ENCODE measurements around the gene TENM4.

Gene TENM4

DNA sequence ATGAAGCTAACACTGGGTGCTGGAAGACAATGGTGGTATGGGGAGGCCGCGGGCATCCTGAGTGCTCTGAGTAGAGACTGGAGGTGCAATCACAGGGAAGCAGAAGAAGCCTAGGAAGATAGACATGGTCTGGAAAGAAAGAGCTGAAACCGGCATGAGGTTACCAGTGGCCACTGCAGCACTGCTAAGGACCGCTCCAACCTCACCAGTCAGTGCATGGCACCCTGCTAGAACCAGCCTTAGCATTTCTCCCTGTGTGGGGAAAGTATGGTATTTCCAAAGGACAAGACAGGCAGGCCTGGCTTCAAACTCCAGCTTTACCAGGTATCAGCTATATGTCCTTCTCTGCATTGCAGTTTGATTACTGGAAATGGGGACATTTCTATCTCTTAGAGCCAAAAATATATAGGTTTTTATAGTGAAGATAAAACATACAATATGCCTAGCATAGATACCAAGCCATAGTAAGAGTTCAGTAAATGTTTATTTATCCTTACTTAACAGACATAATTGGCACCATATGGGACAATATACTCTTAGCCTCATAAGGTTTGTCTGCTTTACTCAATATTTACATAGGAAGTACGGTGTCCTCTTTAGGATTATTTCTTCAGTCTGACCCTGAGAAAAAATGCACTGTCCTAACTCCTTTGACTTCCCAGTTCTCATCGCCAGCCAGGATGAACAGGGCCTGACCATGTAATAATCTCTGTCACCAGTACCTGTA lies 231.1 kb downstream of the TENM4 start:
- no peak overlapping the region for H3K4me3 ChIP-seq (ENCODE audit: low read length in 2 of 2)
- no peaks in the 10 kb centered on the region for H3K4me1 ChIP-seq (ENCODE audit: control insufficient read depth in 2 of 2, insufficient read depth in 2 of 2, low read length in 2 of 2)
- no peaks in the 10 kb centered on the region for H3K36me3 ChIP-seq (ENCODE audit: control insufficient read depth in 2 of 2, insufficient read depth in 2 of 2, low read length in 2 of 2)
- peaks cover 0 to 5% of the 10 kb centered on the region in 2 donors for H3K27me3 ChIP-seq (ENCODE audit: control insufficient read depth in 2 of 2, insufficient read depth in 2 of 2, low read length in 2 of 2)
- no peak overlapping the region for H3K9ac ChIP-seq (ENCODE audit: low read depth in 1 of 2, low read length in 2 of 2)
- H3K27ac ChIP-seq (ENCODE audit: low read depth in 2 of 2, low read length in 2 of 2) = no peak overlapping the region
- H3K9me3 ChIP-seq (ENCODE audit: control insufficient read depth in 2 of 2, low read length in 2 of 2) = no peaks in the 10 kb centered on the region

DNA sequence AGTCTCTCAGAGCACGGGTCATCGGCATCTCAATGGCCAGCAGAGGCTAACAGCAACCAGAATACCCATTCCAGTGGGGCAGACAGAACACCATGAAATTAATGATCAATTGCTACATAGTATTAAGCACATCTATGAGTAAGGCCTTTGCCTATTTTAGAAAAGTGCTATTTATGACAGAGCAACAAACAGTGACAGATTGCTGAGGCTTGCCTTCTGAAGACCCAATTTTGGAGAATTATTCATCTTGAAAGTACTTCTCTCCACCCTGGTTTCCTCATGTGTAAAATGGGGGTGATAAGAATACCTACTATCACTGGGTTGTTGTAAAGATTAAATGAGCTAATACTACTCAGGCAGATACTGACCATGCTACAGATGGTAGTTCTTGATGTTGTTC lies 232.7 kb downstream of the TENM4 start:
- H3K9me3 ChIP-seq (ENCODE audit: control insufficient read depth in 2 of 2, low read length in 2 of 2) = no peaks in the 10 kb centered on the region

DNA sequence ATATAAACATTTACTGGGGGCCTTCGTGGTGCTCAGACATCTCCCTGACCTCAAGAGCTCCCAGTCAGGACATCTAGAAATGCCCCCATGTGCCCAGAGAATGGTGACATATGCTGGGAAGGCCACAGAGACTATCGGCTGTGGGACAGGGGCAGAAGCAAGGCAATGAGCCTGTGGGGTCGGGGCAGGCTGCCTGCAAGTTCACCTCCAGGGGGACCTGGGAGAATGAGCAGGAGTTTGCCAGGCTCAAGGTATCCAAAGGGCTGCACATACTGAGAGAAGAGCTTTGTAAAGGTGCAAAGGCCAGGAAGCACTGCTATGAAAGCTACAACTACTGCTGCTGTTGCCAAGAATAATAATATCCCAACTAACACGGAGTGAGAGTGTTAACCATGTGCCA lies 233.9 kb downstream of the TENM4 start:
- no peak overlapping the region for H3K27ac ChIP-seq (ENCODE audit: low read depth in 2 of 2, low read length in 2 of 2)
- no peaks in the 10 kb centered on the region for H3K36me3 ChIP-seq (ENCODE audit: control insufficient read depth in 2 of 2, insufficient read depth in 2 of 2, low read length in 2 of 2)
- no peaks in the 10 kb centered on the region for H3K9me3 ChIP-seq (ENCODE audit: control insufficient read depth in 2 of 2, low read length in 2 of 2)
- H3K9ac ChIP-seq (ENCODE audit: low read depth in 1 of 2, low read length in 2 of 2) = no peak overlapping the region
- no peak overlapping the region for H3K4me3 ChIP-seq (ENCODE audit: low read length in 2 of 2)
- H3K27me3 ChIP-seq (ENCODE audit: control insufficient read depth in 2 of 2, insufficient read depth in 2 of 2, low read length in 2 of 2) = peaks cover 0 to 2% of the 10 kb centered on the region in 2 donors
- H3K4me1 ChIP-seq (ENCODE audit: control insufficient read depth in 2 of 2, insufficient read depth in 2 of 2, low read length in 2 of 2) = no peaks in the 10 kb centered on the region

More for the DNA sequence above, 232.7 kb downstream of the TENM4 start:
- Histone ChIP-seq H3K4me1 (ENCODE audit: control insufficient read depth in 2 of 2, insufficient read depth in 2 of 2, low read length in 2 of 2) (no peaks in the 10 kb centered on the region), H3K27ac (ENCODE audit: low read depth in 2 of 2, low read length in 2 of 2) (no peak overlapping the region), H3K9ac (ENCODE audit: low read depth in 1 of 2, low read length in 2 of 2) (no peak overlapping the region), H3K27me3 (ENCODE audit: control insufficient read depth in 2 of 2, insufficient read depth in 2 of 2, low read length in 2 of 2) (peaks cover 0 to 5% of the 10 kb centered on the region in 2 donors), H3K36me3 (ENCODE audit: control insufficient read depth in 2 of 2, insufficient read depth in 2 of 2, low read length in 2 of 2) (no peaks in the 10 kb centered on the region), H3K4me3 (ENCODE audit: low read length in 2 of 2) (no peak overlapping the region)

DNA sequence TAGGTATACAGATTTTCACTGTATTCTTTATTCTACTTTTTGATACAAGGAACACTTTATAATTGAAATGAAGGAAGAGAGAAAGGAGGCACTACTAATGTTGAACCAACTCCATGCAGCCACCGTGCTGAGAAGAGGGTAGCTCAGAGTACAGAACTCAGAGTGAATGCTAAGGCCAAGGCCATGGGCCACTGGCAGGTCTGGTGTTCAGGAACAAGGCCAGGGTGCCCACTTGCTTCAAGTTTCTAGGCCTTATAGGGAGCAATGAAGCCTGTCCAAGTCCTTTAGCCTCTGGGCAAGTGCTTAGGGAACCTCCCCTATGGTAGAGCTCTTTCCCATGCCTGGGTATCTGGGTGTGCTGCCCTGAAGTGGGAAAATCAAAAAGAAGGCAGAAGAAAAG lies 235.0 kb downstream of the TENM4 start:
- no peaks in the 10 kb centered on the region for H3K9me3 ChIP-seq (ENCODE audit: control insufficient read depth in 2 of 2, low read length in 2 of 2)
- no peak overlapping the region for H3K9ac ChIP-seq (ENCODE audit: low read depth in 1 of 2, low read length in 2 of 2)
- no peak overlapping the region for H3K27ac ChIP-seq (ENCODE audit: low read depth in 2 of 2, low read length in 2 of 2)

DNA sequence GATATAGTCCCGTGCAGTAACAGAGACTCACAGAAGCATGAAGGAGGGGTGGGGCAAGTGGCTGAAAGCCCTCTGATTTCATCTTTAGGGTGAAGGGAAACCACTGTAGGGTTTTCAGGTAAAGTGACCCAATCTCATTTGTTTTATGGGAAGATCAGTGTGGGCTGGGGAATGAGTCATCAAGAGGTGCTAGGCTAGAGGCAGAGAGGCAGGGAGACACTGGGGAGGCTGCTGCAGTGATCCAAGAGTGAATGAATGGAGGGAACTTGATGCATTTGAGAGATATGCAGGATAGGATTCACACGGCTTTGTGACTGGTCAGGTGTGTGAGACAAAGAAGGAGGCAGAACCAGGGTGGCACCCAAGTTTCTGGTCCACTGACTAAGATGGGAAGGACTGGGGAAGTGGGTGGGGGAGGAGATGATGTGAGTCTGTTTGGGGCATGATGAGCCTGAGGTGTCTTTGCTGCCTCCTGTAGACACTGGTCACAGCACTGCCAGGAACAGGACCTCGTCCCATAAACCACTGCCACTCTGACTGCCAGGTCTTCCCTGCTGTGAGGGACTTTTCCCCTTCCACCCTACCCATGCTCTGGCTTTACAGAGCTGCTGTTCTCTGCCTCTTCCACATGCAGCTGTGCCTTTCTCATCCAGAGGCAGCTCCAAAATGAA lies 239.0 kb downstream of the TENM4 start:
- H3K4me3 ChIP-seq (ENCODE audit: low read length in 2 of 2) = no peak overlapping the region
- no peaks in the 10 kb centered on the region for H3K27me3 ChIP-seq (ENCODE audit: control insufficient read depth in 2 of 2, insufficient read depth in 2 of 2, low read length in 2 of 2)
- no peak overlapping the region for H3K9ac ChIP-seq (ENCODE audit: low read depth in 1 of 2, low read length in 2 of 2)
- H3K4me1 ChIP-seq (ENCODE audit: control insufficient read depth in 2 of 2, insufficient read depth in 2 of 2, low read length in 2 of 2) = no peaks in the 10 kb centered on the region
- no peak overlapping the region for H3K27ac ChIP-seq (ENCODE audit: low read depth in 2 of 2, low read length in 2 of 2)
- H3K9me3 ChIP-seq (ENCODE audit: control insufficient read depth in 2 of 2, low read length in 2 of 2) = no peaks in the 10 kb centered on the region
- H3K36me3 ChIP-seq (ENCODE audit: control insufficient read depth in 2 of 2, insufficient read depth in 2 of 2, low read length in 2 of 2) = no peaks in the 10 kb centered on the region

More for the DNA sequence above, 235.0 kb downstream of the TENM4 start:
- Histone ChIP-seq H3K4me3 (ENCODE audit: low read length in 2 of 2) (no peak overlapping the region), H3K4me1 (ENCODE audit: control insufficient read depth in 2 of 2, insufficient read depth in 2 of 2, low read length in 2 of 2) (no peaks in the 10 kb centered on the region), H3K27me3 (ENCODE audit: control insufficient read depth in 2 of 2, insufficient read depth in 2 of 2, low read length in 2 of 2) (no peaks in the 10 kb centered on the region), H3K36me3 (ENCODE audit: control insufficient read depth in 2 of 2, insufficient read depth in 2 of 2, low read length in 2 of 2) (no peaks in the 10 kb centered on the region)

DNA sequence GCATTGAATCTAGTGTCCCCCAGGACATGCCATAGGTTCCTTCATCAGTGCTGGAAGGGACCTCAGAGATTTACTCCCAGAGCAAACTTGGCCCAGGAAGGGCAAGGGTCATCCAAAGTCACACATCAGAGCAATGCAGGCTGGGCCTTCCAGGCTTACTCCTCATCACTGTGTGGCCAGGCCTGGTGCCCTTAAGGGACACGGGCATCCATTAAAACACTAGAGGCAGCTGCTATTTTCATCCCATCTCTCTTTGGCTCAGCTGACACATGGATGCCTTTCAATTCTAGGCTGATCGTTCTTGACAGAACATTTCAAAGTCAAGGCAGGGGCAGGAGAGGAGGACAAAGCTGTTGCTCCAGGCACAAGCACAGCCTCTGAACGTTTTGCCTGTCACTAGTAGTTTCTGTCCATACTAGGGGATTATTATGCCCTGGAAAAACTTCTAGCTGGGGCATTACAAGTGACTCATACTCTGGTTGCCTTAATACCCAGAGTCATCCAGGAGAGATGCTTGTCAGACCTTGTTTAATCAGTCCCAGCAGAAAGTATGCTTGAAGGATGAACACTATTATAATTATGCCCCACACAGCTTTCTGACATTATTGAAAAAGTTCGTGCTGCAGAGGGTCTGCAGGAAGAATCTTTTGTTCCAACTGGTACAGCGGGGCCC lies 240.3 kb downstream of the TENM4 start:
- Histone ChIP-seq H3K4me1 (ENCODE audit: control insufficient read depth in 2 of 2, insufficient read depth in 2 of 2, low read length in 2 of 2) (no peaks in the 10 kb centered on the region), H3K4me3 (ENCODE audit: low read length in 2 of 2) (no peak overlapping the region), H3K27ac (ENCODE audit: low read depth in 2 of 2, low read length in 2 of 2) (no peak overlapping the region)

DNA sequence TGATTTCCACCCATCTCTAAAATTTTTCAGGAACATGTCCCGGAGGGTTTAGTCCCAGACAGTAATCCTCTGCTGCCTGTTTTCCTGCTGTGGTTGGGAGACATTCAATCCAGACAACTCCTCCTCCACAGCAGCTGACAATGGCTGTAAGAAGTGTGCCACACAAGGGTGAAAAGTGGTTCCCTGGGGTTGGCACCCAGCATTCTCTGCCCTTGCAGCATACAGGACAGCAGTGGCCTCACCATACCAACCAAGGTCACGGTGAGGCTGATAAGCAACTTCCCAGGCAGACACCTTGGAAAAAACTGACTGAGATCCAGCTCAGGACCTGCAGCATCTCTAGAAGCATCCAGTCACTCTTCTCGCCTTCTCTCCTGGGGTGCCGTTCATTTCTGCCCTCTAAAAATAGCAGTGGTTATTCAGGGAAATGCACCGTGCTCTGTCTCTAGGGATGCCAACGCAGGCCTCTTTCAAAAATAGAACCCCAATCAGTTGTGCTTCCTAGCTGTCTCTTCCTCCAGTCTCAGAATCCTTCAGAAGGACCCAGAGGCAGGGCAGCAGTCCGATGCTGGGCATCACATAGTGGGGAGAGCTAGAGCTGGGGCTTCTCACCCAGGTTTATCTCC lies 241.0 kb downstream of the TENM4 start:
- no peak overlapping the region for H3K4me3 ChIP-seq (ENCODE audit: low read length in 2 of 2)
- H3K4me1 ChIP-seq (ENCODE audit: control insufficient read depth in 2 of 2, insufficient read depth in 2 of 2, low read length in 2 of 2) = no peaks in the 10 kb centered on the region
- no peaks in the 10 kb centered on the region for H3K9me3 ChIP-seq (ENCODE audit: control insufficient read depth in 2 of 2, low read length in 2 of 2)
- no peaks in the 10 kb centered on the region for H3K27me3 ChIP-seq (ENCODE audit: control insufficient read depth in 2 of 2, insufficient read depth in 2 of 2, low read length in 2 of 2)
- H3K9ac ChIP-seq (ENCODE audit: low read depth in 1 of 2, low read length in 2 of 2) = no peak overlapping the region
- H3K27ac ChIP-seq (ENCODE audit: low read depth in 2 of 2, low read length in 2 of 2) = no peak overlapping the region
- H3K36me3 ChIP-seq (ENCODE audit: control insufficient read depth in 2 of 2, insufficient read depth in 2 of 2, low read length in 2 of 2) = no peaks in the 10 kb centered on the region

More for the DNA sequence above, 240.3 kb downstream of the TENM4 start:
- Histone ChIP-seq H3K27me3 (ENCODE audit: control insufficient read depth in 2 of 2, insufficient read depth in 2 of 2, low read length in 2 of 2) (no peaks in the 10 kb centered on the region), H3K36me3 (ENCODE audit: control insufficient read depth in 2 of 2, insufficient read depth in 2 of 2, low read length in 2 of 2) (no peaks in the 10 kb centered on the region), H3K9ac (ENCODE audit: low read depth in 1 of 2, low read length in 2 of 2) (no peak overlapping the region), H3K9me3 (ENCODE audit: control insufficient read depth in 2 of 2, low read length in 2 of 2) (no peaks in the 10 kb centered on the region)

DNA sequence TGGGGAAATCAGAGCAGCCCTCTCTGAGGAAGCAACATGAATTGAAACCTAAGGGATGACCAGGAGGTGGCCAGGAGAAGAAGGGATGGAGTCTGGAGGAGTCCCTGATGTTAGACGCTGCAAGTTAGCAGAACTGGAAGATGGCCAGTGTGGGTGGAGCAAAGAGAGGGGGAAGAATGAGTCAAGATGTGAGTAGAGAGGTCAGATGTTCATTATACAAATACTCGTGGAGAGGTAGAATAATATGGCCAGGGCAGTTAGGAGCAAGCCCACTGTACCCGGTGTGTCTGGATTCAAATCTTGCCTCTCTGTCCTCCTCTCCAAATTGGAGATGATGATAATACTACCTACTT lies 242.0 kb downstream of the TENM4 start:
- Histone ChIP-seq H3K4me3 (ENCODE audit: low read length in 2 of 2) (no peak overlapping the region), H3K9ac (ENCODE audit: low read depth in 1 of 2, low read length in 2 of 2) (no peak overlapping the region), H3K9me3 (ENCODE audit: control insufficient read depth in 2 of 2, low read length in 2 of 2) (no peaks in the 10 kb centered on the region), H3K27me3 (ENCODE audit: control insufficient read depth in 2 of 2, insufficient read depth in 2 of 2, low read length in 2 of 2) (no peaks in the 10 kb centered on the region), H3K27ac (ENCODE audit: low read depth in 2 of 2, low read length in 2 of 2) (no peak overlapping the region), H3K4me1 (ENCODE audit: control insufficient read depth in 2 of 2, insufficient read depth in 2 of 2, low read length in 2 of 2) (no peaks in the 10 kb centered on the region), H3K36me3 (ENCODE audit: control insufficient read depth in 2 of 2, insufficient read depth in 2 of 2, low read length in 2 of 2) (no peaks in the 10 kb centered on the region)

DNA sequence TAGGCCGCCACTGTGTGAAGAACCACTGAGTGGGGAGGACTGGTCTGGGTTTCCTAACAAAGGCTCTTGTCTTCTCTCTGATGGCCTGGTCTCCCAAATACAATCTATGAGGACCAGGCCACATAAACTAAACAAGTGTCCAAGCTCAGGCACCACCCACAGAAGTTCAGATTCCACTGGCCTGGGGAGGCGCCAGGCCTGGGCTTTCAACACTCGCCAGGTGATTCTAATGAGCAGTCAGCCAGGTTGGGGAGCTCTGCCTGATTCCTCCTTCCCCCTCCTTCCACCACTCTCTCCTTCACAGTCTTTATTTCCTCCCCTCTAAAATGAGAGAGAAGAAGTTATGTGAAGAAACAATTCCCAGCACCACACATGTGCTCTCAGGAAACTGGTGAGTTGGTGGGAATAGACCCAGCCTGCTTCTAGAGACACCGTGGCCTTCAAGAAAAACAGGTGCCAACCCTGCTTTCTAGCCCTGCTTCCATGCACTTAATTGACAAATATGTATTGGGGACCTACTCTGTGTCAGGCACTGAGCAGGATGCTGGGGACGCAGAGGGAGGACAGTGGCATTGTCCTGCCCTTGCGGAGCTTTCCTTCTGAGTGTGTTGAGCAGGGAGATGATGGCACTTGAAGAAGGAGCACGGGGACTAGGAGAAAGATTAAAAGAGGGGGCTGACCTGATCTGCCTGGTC lies 242.5 kb downstream of the TENM4 start:
- no peak overlapping the region for H3K4me3 ChIP-seq (ENCODE audit: low read length in 2 of 2)
- no peak overlapping the region for H3K27ac ChIP-seq (ENCODE audit: low read depth in 2 of 2, low read length in 2 of 2)
- no peaks in the 10 kb centered on the region for H3K4me1 ChIP-seq (ENCODE audit: control insufficient read depth in 2 of 2, insufficient read depth in 2 of 2, low read length in 2 of 2)
- no peak overlapping the region for H3K9ac ChIP-seq (ENCODE audit: low read depth in 1 of 2, low read length in 2 of 2)
- H3K36me3 ChIP-seq (ENCODE audit: control insufficient read depth in 2 of 2, insufficient read depth in 2 of 2, low read length in 2 of 2) = no peaks in the 10 kb centered on the region
- no peaks in the 10 kb centered on the region for H3K27me3 ChIP-seq (ENCODE audit: control insufficient read depth in 2 of 2, insufficient read depth in 2 of 2, low read length in 2 of 2)
- no peaks in the 10 kb centered on the region for H3K9me3 ChIP-seq (ENCODE audit: control insufficient read depth in 2 of 2, low read length in 2 of 2)

Data from mucosa of rectum (tissue), 2 donors.